ENCODE results near the gene CPSF3.

Gene CPSF3

DNA sequence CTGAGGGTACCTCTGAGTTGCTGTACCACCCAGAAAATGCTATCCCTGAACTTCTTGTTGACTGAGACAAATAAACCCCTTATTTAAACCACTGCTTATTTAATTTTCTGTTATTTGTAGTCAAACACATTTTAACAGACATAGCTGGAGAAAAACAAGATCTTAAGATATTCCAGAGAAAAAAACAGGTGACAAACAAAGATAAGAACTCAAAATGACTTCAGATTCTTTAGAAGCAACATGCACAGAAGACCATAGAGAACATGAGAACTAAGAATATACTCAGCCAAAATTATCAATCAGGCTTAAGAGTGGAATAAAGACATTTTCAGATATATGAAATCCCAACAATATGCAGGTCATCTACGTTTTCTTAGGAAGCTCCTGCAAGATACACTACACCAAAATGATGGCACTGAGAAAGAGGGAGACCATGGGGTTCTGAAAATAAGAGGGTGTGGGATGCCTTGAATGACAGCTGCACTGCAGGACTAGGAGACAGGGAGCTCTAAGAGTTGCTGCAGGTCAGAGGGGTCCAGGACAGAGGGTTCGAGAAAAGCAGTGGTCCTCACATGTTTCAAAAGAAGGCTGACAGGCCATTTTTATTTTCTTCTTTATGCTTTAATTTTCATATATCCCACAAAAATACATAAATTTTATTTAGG lies 93.8 kb downstream of the CPSF3 start:
- no peaks in the 10 kb centered on the region for H4K20me1 ChIP-seq (ENCODE audit: insufficient read depth, low read length, poor library complexity, severe bottlenecking)
- H2AFZ ChIP-seq (ENCODE audit: low read length) = no peak overlapping the region
- H3K4me1 ChIP-seq (ENCODE audit: insufficient read depth, low read length, poor library complexity, severe bottlenecking) = no peaks in the 10 kb centered on the region
- no peaks in the 10 kb centered on the region for H3K79me2 ChIP-seq (ENCODE audit: insufficient read depth, low read length)
- peaks cover 64% of the 10 kb centered on the region; the same call in 1 of the 2 replicates for H3K36me3 ChIP-seq (ENCODE audit: insufficient read depth, low read length)
- no peak overlapping the region for H3K4me2 ChIP-seq (ENCODE audit: low read depth, low read length, poor library complexity, severe bottlenecking)
- no peak overlapping the region for H3K9ac ChIP-seq (ENCODE audit: low read depth, low read length, poor library complexity, severe bottlenecking)
- no peak for TF ChIP-seq CTCF (conservative IDR thresholded peaks at IDR 0.05; ENCODE audit: low read length)
- TF ChIP-seq EZH2phosphoT487 (IDR thresholded peaks at IDR 0.05; ENCODE audit: borderline replicate concordance) = no peak
- no peaks in the 10 kb centered on the region for H3K27me3 ChIP-seq (ENCODE audit: insufficient read depth, low read length, poor library complexity, severe bottlenecking)
- no peaks in the 10 kb centered on the region for H3F3A ChIP-seq (ENCODE audit: low read depth)
- H3K9me3 ChIP-seq (ENCODE audit: insufficient read depth, low read depth, low read length) = no peaks in the 10 kb centered on the region
- no peak overlapping the region for H3K4me3 ChIP-seq (ENCODE audit: low read length, poor library complexity, severe bottlenecking)
- H3K9me2 ChIP-seq (replicated peaks; ENCODE audit: low read depth, low read length) = no peaks in the 10 kb centered on the region

- no peaks in the 10 kb centered on the region for H3K9me2 ChIP-seq (replicated peaks; ENCODE audit: low read depth, low read length)
Measured at GRCh38 chr2:9518163-9518562, 94.7 kb downstream of the CPSF3 start.

DNA sequence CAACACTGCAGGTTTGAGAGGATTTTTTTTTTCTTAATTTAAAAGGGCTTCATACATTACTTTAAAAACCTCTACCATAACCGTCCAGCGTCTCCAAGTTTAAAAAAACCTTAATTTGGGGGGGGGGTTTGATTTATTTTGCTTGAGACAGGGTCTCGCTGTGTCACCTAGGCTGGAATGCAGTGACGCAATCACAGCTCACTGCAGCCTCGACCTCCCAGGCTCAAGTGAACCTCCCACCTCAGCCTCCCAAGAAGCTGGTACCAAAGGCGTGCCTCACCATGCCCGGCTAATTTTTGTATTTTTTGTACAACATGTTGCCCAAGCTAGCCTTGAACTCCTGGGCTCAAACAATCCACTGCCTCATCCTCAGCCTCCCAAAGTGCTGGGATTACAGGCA lies 95.3 kb downstream of the CPSF3 start:
- H3F3A ChIP-seq (ENCODE audit: low read depth) = no peaks in the 10 kb centered on the region
- H4K20me1 ChIP-seq (ENCODE audit: insufficient read depth, low read length, poor library complexity, severe bottlenecking) = no peaks in the 10 kb centered on the region
- H3K79me2 ChIP-seq (ENCODE audit: insufficient read depth, low read length) = no peaks in the 10 kb centered on the region
- H3K9me3 ChIP-seq (ENCODE audit: insufficient read depth, low read depth, low read length) = no peaks in the 10 kb centered on the region
- peaks cover 63% of the 10 kb centered on the region; the same call in 1 of the 2 replicates for H3K36me3 ChIP-seq (ENCODE audit: insufficient read depth, low read length)
- H3K9ac ChIP-seq (ENCODE audit: low read depth, low read length, poor library complexity, severe bottlenecking) = no peak overlapping the region
- no peak overlapping the region for H2AFZ ChIP-seq (ENCODE audit: low read length)
- H3K4me3 ChIP-seq (ENCODE audit: low read length, poor library complexity, severe bottlenecking) = no peak overlapping the region
- no peaks in the 10 kb centered on the region for H3K9me2 ChIP-seq (replicated peaks; ENCODE audit: low read depth, low read length)
- no peaks in the 10 kb centered on the region for H3K4me1 ChIP-seq (ENCODE audit: insufficient read depth, low read length, poor library complexity, severe bottlenecking)
- H3K27me3 ChIP-seq (ENCODE audit: insufficient read depth, low read length, poor library complexity, severe bottlenecking) = no peaks in the 10 kb centered on the region
- TF ChIP-seq EZH2phosphoT487 (IDR thresholded peaks at IDR 0.05; ENCODE audit: borderline replicate concordance) = no peak
- no peak for TF ChIP-seq CTCF (conservative IDR thresholded peaks at IDR 0.05; ENCODE audit: low read length)
- H3K4me2 ChIP-seq (ENCODE audit: low read depth, low read length, poor library complexity, severe bottlenecking) = no peak overlapping the region

More at GRCh38 chr2:9518163-9518562, 94.7 kb downstream of the CPSF3 start:
- Histone ChIP-seq H3K9me3 (ENCODE audit: insufficient read depth, low read depth, low read length) (no peaks in the 10 kb centered on the region), H3K4me2 (ENCODE audit: low read depth, low read length, poor library complexity, severe bottlenecking) (no peak overlapping the region), H3K79me2 (ENCODE audit: insufficient read depth, low read length) (no peaks in the 10 kb centered on the region), H2AFZ (ENCODE audit: low read length) (no peak overlapping the region), H3F3A (ENCODE audit: low read depth) (no peaks in the 10 kb centered on the region), H3K27me3 (ENCODE audit: insufficient read depth, low read length, poor library complexity, severe bottlenecking) (no peaks in the 10 kb centered on the region), H3K36me3 (ENCODE audit: insufficient read depth, low read length) (peaks cover 63% of the 10 kb centered on the region; the same call in 1 of the 2 replicates), H3K4me3 (ENCODE audit: low read length, poor library complexity, severe bottlenecking) (no peak overlapping the region), H4K20me1 (ENCODE audit: insufficient read depth, low read length, poor library complexity, severe bottlenecking) (no peaks in the 10 kb centered on the region), H3K4me1 (ENCODE audit: insufficient read depth, low read length, poor library complexity, severe bottlenecking) (no peaks in the 10 kb centered on the region), H3K9ac (ENCODE audit: low read depth, low read length, poor library complexity, severe bottlenecking) (no peak overlapping the region)
- TF ChIP-seq EZH2phosphoT487 (IDR thresholded peaks at IDR 0.05; ENCODE audit: borderline replicate concordance) = no peak
- TF ChIP-seq CTCF (conservative IDR thresholded peaks at IDR 0.05; ENCODE audit: low read length) = no peak
